ENCODE data around the gene TAGLN3.

Gene TAGLN3

GRCh38 chr3:112011376-112011940 is 12.7 kb downstream of the TAGLN3 start:
- TF ChIP-seq ISL1 (CRISPR knock-in tag; IDR thresholded peaks at IDR 0.05) (no peak), TCF4 (CRISPR knock-in tag; IDR thresholded peaks at IDR 0.05; ENCODE audit: borderline replicate concordance) (no peak), ARNTL (CRISPR knock-in tag; IDR thresholded peaks at IDR 0.05; ENCODE audit: borderline replicate concordance, low read depth) (no peak), POU6F1 (CRISPR knock-in tag; IDR thresholded peaks at IDR 0.05; ENCODE audit: borderline replicate concordance, low read depth) (no peak), PPARA (CRISPR knock-in tag; IDR thresholded peaks at IDR 0.05; ENCODE audit: borderline replicate concordance) (no peak), ESRRG (CRISPR knock-in tag; IDR thresholded peaks at IDR 0.05) (no peak), ZNF8 (CRISPR knock-in tag; IDR thresholded peaks at IDR 0.05) (no peak), CSRNP3 (CRISPR knock-in tag; IDR thresholded peaks at IDR 0.05) (no peak), ZC3H10 (CRISPR knock-in tag; IDR thresholded peaks at IDR 0.05) (no peak)

GRCh38 chr3:112012205-112012992 is 13.7 kb downstream of the TAGLN3 start:
- no peak for TF ChIP-seq GLIS3 (CRISPR knock-in tag; IDR thresholded peaks at IDR 0.05)
- no peak for TF ChIP-seq ZFP30 (CRISPR knock-in tag; IDR thresholded peaks at IDR 0.05)
- no peak for TF ChIP-seq TOX (CRISPR knock-in tag; IDR thresholded peaks at IDR 0.05; ENCODE audit: borderline replicate concordance)
- no peak for TF ChIP-seq POU6F1 (CRISPR knock-in tag; IDR thresholded peaks at IDR 0.05; ENCODE audit: borderline replicate concordance, low read depth)
- TF ChIP-seq ARNTL (CRISPR knock-in tag; IDR thresholded peaks at IDR 0.05; ENCODE audit: borderline replicate concordance, low read depth), result no peak
- no peak for TF ChIP-seq ESRRG (CRISPR knock-in tag; IDR thresholded peaks at IDR 0.05)
- TF ChIP-seq, protein P1, sequence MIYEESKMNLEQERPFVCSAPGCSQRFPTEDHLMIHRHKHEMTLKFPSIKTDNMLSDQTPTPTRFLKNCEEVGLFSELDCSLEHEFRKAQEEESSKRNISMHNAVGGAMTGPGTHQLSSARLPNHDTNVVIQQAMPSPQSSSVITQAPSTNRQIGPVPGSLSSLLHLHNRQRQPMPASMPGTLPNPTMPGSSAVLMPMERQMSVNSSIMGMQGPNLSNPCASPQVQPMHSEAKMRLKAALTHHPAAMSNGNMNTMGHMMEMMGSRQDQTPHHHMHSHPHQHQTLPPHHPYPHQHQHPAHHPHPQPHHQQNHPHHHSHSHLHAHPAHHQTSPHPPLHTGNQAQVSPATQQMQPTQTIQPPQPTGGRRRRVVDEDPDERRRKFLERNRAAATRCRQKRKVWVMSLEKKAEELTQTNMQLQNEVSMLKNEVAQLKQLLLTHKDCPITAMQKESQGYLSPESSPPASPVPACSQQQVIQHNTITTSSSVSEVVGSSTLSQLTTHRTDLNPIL (CRISPR knock-in tag; IDR thresholded peaks at IDR 0.05; ENCODE audit: low read depth), result no peak
- no peak for TF ChIP-seq RARB (CRISPR knock-in tag; IDR thresholded peaks at IDR 0.05)
- TF ChIP-seq ZNF8 (CRISPR knock-in tag; IDR thresholded peaks at IDR 0.05), result no peak
- TF ChIP-seq SNAI2 (CRISPR knock-in tag; IDR thresholded peaks at IDR 0.05), result no peak
- TF ChIP-seq ZFP3 (CRISPR knock-in tag; IDR thresholded peaks at IDR 0.05), result no peak
- no peak for TF ChIP-seq TSHZ2 (CRISPR knock-in tag; IDR thresholded peaks at IDR 0.05)
- TF ChIP-seq OSR1 (CRISPR knock-in tag; IDR thresholded peaks at IDR 0.05), result no peak
- TF ChIP-seq PPARA (CRISPR knock-in tag; IDR thresholded peaks at IDR 0.05; ENCODE audit: borderline replicate concordance), result no peak
- no peak for TF ChIP-seq BACH2 (CRISPR knock-in tag; IDR thresholded peaks at IDR 0.05; ENCODE audit: borderline replicate concordance)
- TF ChIP-seq ZNF70 (CRISPR knock-in tag; IDR thresholded peaks at IDR 0.05), result no peak
- no peak for TF ChIP-seq PATZ1 (CRISPR knock-in tag; IDR thresholded peaks at IDR 0.05; ENCODE audit: borderline replicate concordance)
- no peak for TF ChIP-seq ZC3H10 (CRISPR knock-in tag; IDR thresholded peaks at IDR 0.05)
- ATAC-seq, result no peak

More at GRCh38 chr3:112011376-112011940, 12.7 kb downstream of the TAGLN3 start:
- no peak for ATAC-seq

All from SK-N-SH treated with all-trans-retinoic acid at 6 μM for 48 hours (cell line).